Kidney capillary endothelial cell (primary cell): ENCODE measurements around the gene TMC1.
"Not testable (repeated sequence)": the region's sequence is repeated elsewhere in the genome, so short reads cannot be mapped to it uniquely, and the experiment has no call there.

Experiments used
- DNase-seq: peaks from one replicate; pipeline ENCODE4 v3.0.0-alpha.2; 2018; ENCODE audit warnings: low spot score

The TMC1 gene

GRCh38 chr9:72818385-72818784 is 297.0 kb downstream of the TMC1 start:
- DNase-seq, result no peak

GRCh38 chr9:72823971-72824370 is 302.6 kb downstream of the TMC1 start:
- DNase-seq, result no peak

GRCh38 chr9:72826996-72827949 is 305.9 kb downstream of the TMC1 start:
- DNase-seq, result no peak

- DNase-seq, result no peak
Measured at GRCh38 chr9:72827950-72828731, 306.7 kb downstream of the TMC1 start.

- DNase-seq, result no peak
Measured at GRCh38 chr9:72834994-72835393, 313.6 kb downstream of the TMC1 start.

- no peak for DNase-seq
Measured at GRCh38 chr9:72836790-72837189, 315.4 kb downstream of the TMC1 start.

GRCh38 chr9:72839085-72839484 is 317.7 kb downstream of the TMC1 start:
- DNase-seq, result no peak

- DNase-seq, result no peak
Measured at GRCh38 chr9:72843520-72844439, 322.4 kb downstream of the TMC1 start.

- no peak for DNase-seq
Measured at GRCh38 chr9:72844440-72844768, 323.0 kb downstream of the TMC1 start.

- DNase-seq, result not testable (repeated sequence)
Measured at GRCh38 chr9:72845052-72845451, 323.6 kb downstream of the TMC1 start.

- DNase-seq, result not testable (repeated sequence)
Measured at GRCh38 chr9:72850209-72850608, 328.8 kb downstream of the TMC1 start.

- no peak for DNase-seq
Measured at GRCh38 chr9:72855321-72855720, 333.9 kb downstream of the TMC1 start.

- no peak for DNase-seq
Measured at GRCh38 chr9:72855890-72856523, 334.6 kb downstream of the TMC1 start.

- DNase-seq, result peak; percentile 52
Measured at GRCh38 chr9:72856972-72857623, 335.7 kb downstream of the TMC1 start.

- no peak for DNase-seq
Measured at GRCh38 chr9:72857624-72857996, 336.2 kb downstream of the TMC1 start.

- DNase-seq, result no peak
Measured at GRCh38 chr9:72858089-72858912, 336.9 kb downstream of the TMC1 start.

GRCh38 chr9:72862788-72863187 is 341.4 kb downstream of the TMC1 start:
- DNase-seq, result not testable (repeated sequence)

GRCh38 chr9:72863456-72864094 is 342.2 kb downstream of the TMC1 start:
- DNase-seq, result no peak

GRCh38 chr9:72864327-72864726 is 342.9 kb downstream of the TMC1 start:
- DNase-seq, result no peak

- DNase-seq, result peak; percentile 54
Measured at GRCh38 chr9:72871685-72872084, 350.3 kb downstream of the TMC1 start.
